Sigmoid colon (tissue), 7 donors: Measurements from ENCODE around the gene IMMP2L. TPM values are rescaled to one million over a fixed set of nuclear protein-coding genes. Genes with fewer than 3 reads are reported as not detected.

Experiments
- DNase-seq: peaks from one replicate; pipeline ENCODE4 v3.0.0-alpha.2; 2019
- H3K27ac ChIP-seq, 4 donors: fragments of 200-600 bp; sonication (generic); one replicate each; pipeline ENCODE4 v1.5.1; 2016 to 2019; ENCODE audit warnings: mild to moderate bottlenecking in 1 of 4
- H3K27me3 ChIP-seq, 3 donors: fragments of 200-600 bp; sonication (generic); one replicate each; pipeline ENCODE4 v1.5.1; 2019; ENCODE audit warnings: mild to moderate bottlenecking in 1 of 3
- H3K36me3 ChIP-seq, 4 donors: fragments of 200-600 bp; sonication (generic); one replicate each; pipeline ENCODE4 v1.5.1; 2016 to 2019
- H3K4me1 ChIP-seq, 4 donors: fragments of 200-600 bp; sonication (generic); one replicate each; pipeline ENCODE4 v1.5.1; 2017 to 2019
- H3K4me3 ChIP-seq, 4 donors: fragments of 200-600 bp; sonication (generic); one replicate each; pipeline ENCODE4 v1.5.1; 2017 to 2019; ENCODE audit warnings: mild to moderate bottlenecking in 2 of 4, moderate library complexity in 1 of 4
- H3K9me3 ChIP-seq, 4 donors: fragments of 200-600 bp in 3 of 4; sonication (generic) in 3 of 4; one replicate each; pipeline versions ENCODE4 v1.5.1 to v1.6.1; 2013 to 2019
- EP300 ChIP-seq, 4 donors: sonication (generic); formaldehyde crosslinking; IDR thresholded peaks; one replicate each; pipeline ENCODE4 v1.6.1; 2017; ENCODE audit warnings: antibody characterized with exemption in 4 of 4
- POLR2A ChIP-seq, 2 donors: fragments of 450-650 bp; IDR thresholded peaks; one replicate each; pipeline ENCODE4 v1.6.1; 2016; ENCODE audit warnings: antibody characterized with exemption in 2 of 2, mild to moderate bottlenecking in 2 of 2, moderate library complexity in 2 of 2
- POLR2AphosphoS5 ChIP-seq, 4 donors: sonication (generic); formaldehyde crosslinking; IDR thresholded peaks; one replicate each; pipeline ENCODE4 v1.6.1; 2017; ENCODE audit warnings: antibody characterized with exemption in 4 of 4
- WGBS, 2 donors: extraction: QIAGEN DNeasy Blood & Tissue Kit; methylation state at CpG; one replicate each; pipeline ENCODE4 v1.1.7; 2013; 5-methylcytosine and 5-hydroxymethylcytosine counted together
- intact Hi-C: fragments of 100-400 bp; cut with DNase I; formaldehyde crosslinking; loops from one replicate; pipeline ENCODE4 v1.15.1; 2023
- polyA plus RNA-seq, 3 donors: library from polyadenylated mRNA; stranded (reverse); fragments of 200-250 nt; gene quantifications; one replicate each; pipeline ENCODE4 v1.2.3, GENCODE V29; 2013
- total RNA-seq, 4 donors: library from RNA; depleted of rRNA; stranded (reverse); fragments of >200 nt; gene quantifications; one replicate each; pipeline ENCODE4 v1.1.0, GENCODE V29; 2016
- TF ChIP-seq, protein P1 (sequence below), 4 experiments: fragments of 450-650 bp in 3 of 4; fragments of 200-600 bp in 1 of 4; IDR thresholded peaks; one replicate each; pipeline ENCODE4 v1.5.1; 2016 to 2019; ENCODE audit warnings: antibody characterized with exemption in 4 of 4, mild to moderate bottlenecking in 3 of 4, moderate library complexity in 2 of 4
- donor health status: healthy with polysubstance abuse.
- donor health status: Bipolar disorder and iron deficiency.
- donor health status: healthy.

IMMP2L gene
- total and polyA plus RNA-seq, 7 donors: 2.5 to 57.9 (median 18.5) TPM

GRCh38 chr7:110890101-110890500, 672.2 kb downstream of the IMMP2L start:
- WGBS, 2 donors: 91 to 95% methylated on average over 4 of the region's 4 CpGs
- Histone ChIP-seq H3K9me3 (no peaks in the 10 kb centered on the region), H3K4me1 (no peaks in the 10 kb centered on the region), H3K36me3 (no peaks in the 10 kb centered on the region), H3K27me3 (no peaks in the 10 kb centered on the region), H3K27ac (no peak overlapping the region), H3K4me3 (no peak overlapping the region)
- TF ChIP-seq EP300 (IDR thresholded peaks at IDR 0.05) (no peak), POLR2AphosphoS5 (IDR thresholded peaks at IDR 0.05) (no peak)
- intact Hi-C loops: no loop called here
- no peak for DNase-seq

- H3K4me3 ChIP-seq: no peak overlapping the region
- H3K27ac ChIP-seq: no peak overlapping the region
- no peak for TF ChIP-seq EP300 (IDR thresholded peaks at IDR 0.05)
- TF ChIP-seq, protein P1, sequence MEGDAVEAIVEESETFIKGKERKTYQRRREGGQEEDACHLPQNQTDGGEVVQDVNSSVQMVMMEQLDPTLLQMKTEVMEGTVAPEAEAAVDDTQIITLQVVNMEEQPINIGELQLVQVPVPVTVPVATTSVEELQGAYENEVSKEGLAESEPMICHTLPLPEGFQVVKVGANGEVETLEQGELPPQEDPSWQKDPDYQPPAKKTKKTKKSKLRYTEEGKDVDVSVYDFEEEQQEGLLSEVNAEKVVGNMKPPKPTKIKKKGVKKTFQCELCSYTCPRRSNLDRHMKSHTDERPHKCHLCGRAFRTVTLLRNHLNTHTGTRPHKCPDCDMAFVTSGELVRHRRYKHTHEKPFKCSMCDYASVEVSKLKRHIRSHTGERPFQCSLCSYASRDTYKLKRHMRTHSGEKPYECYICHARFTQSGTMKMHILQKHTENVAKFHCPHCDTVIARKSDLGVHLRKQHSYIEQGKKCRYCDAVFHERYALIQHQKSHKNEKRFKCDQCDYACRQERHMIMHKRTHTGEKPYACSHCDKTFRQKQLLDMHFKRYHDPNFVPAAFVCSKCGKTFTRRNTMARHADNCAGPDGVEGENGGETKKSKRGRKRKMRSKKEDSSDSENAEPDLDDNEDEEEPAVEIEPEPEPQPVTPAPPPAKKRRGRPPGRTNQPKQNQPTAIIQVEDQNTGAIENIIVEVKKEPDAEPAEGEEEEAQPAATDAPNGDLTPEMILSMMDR (IDR thresholded peaks at IDR 0.05): no peak
- no peak for TF ChIP-seq POLR2A (IDR thresholded peaks at IDR 0.05)
- no peak for TF ChIP-seq POLR2AphosphoS5 (IDR thresholded peaks at IDR 0.05)
- no peaks in the 10 kb centered on the region for H3K27me3 ChIP-seq
- WGBS, 2 donors: 90 to 92% methylated on average over 6 of the region's 6 CpGs
- DNase-seq: no peak
- no peaks in the 10 kb centered on the region for H3K36me3 ChIP-seq
- intact Hi-C loops: no loop called here
- H3K9me3 ChIP-seq: no peaks in the 10 kb centered on the region
- no peaks in the 10 kb centered on the region for H3K4me1 ChIP-seq
Measured at GRCh38 chr7:110889335-110889734, 673.0 kb downstream of the IMMP2L start.

- no peak for TF ChIP-seq POLR2A (IDR thresholded peaks at IDR 0.05)
- TF ChIP-seq, protein P1 (IDR thresholded peaks at IDR 0.05): no peak
- TF ChIP-seq POLR2AphosphoS5 (IDR thresholded peaks at IDR 0.05): no peak
- no peak for TF ChIP-seq EP300 (IDR thresholded peaks at IDR 0.05)
- H3K4me3 ChIP-seq: no peak overlapping the region
- H3K27ac ChIP-seq: no peak overlapping the region
- no peaks in the 10 kb centered on the region for H3K4me1 ChIP-seq
- no peaks in the 10 kb centered on the region for H3K9me3 ChIP-seq
- H3K27me3 ChIP-seq: no peaks in the 10 kb centered on the region
- DNase-seq: no peak
- WGBS, 2 donors: 69 to 77% methylated on average over 3 of the region's 3 CpGs
- H3K36me3 ChIP-seq: no peaks in the 10 kb centered on the region
- intact Hi-C loops: no loop called here
Measured at GRCh38 chr7:110888641-110889040, 673.7 kb downstream of the IMMP2L start.

- no peaks in the 10 kb centered on the region for H3K27me3 ChIP-seq
- H3K4me1 ChIP-seq: no peaks in the 10 kb centered on the region
- H3K36me3 ChIP-seq: no peaks in the 10 kb centered on the region
- WGBS, 2 donors: 88 to 93% methylated on average over 4 of the region's 4 CpGs
- DNase-seq: no peak
- no peak overlapping the region for H3K4me3 ChIP-seq
- TF ChIP-seq EP300 (IDR thresholded peaks at IDR 0.05) (no peak), POLR2A (IDR thresholded peaks at IDR 0.05) (no peak), POLR2AphosphoS5 (IDR thresholded peaks at IDR 0.05) (no peak)
- TF ChIP-seq, protein P1 (IDR thresholded peaks at IDR 0.05): no peak
- no peaks in the 10 kb centered on the region for H3K9me3 ChIP-seq
- intact Hi-C loops: no loop called here
- H3K27ac ChIP-seq: no peak overlapping the region
Measured at GRCh38 chr7:110885474-110885873, 676.8 kb downstream of the IMMP2L start.

- intact Hi-C loops: no loop called here
- Histone ChIP-seq H3K36me3 (no peaks in the 10 kb centered on the region), H3K27ac (no peak overlapping the region), H3K4me1 (peaks cover 0 to 8% (median 0%) of the 10 kb centered on the region in 4 donors), H3K4me3 (no peak overlapping the region), H3K9me3 (no peaks in the 10 kb centered on the region), H3K27me3 (no peaks in the 10 kb centered on the region)
- no peak for DNase-seq
- no peak for TF ChIP-seq POLR2A (IDR thresholded peaks at IDR 0.05)
- TF ChIP-seq, protein P1 (IDR thresholded peaks at IDR 0.05): no peak
- no peak for TF ChIP-seq POLR2AphosphoS5 (IDR thresholded peaks at IDR 0.05)
- no peak for TF ChIP-seq EP300 (IDR thresholded peaks at IDR 0.05)
- WGBS, 2 donors: 93% methylated on average over 2 of the region's 2 CpGs
Measured at GRCh38 chr7:110881721-110882120, 680.6 kb downstream of the IMMP2L start.
